Temporal lobe (tissue), 1 donor: ENCODE results near the gene TAGLN3. TPM values are rescaled to one million over a fixed set of nuclear protein-coding genes. Genes with fewer than 3 reads are reported as not detected.

Experiments
- total RNA-seq: library from RNA; depleted of rRNA; stranded (reverse); fragments of >200 nt; gene quantifications from one replicate; pipeline ENCODE4 v1.2.3, GENCODE V29; 2014

Gene TAGLN3
- total RNA-seq, 1 donor from 2014 or later = 105 TPM

Other genes starting within 250 kb of the TAGLN3 start
- 8.4 TPM for gene PHLDB2, start 139.7 kb upstream of the TAGLN3 start, total RNA-seq
- 48.9 TPM for gene ABHD10, start 19.9 kb upstream of the TAGLN3 start, total RNA-seq
- gene TMPRSS7, start 35.8 kb downstream of the TAGLN3 start, total RNA-seq = not detected
- gene C3orf52, start 87.5 kb downstream of the TAGLN3 start, total RNA-seq = 0.25 TPM
- not detected for gene GCSAM, start 134.3 kb downstream of the TAGLN3 start, total RNA-seq